ENCODE data around the gene EYS. TPM values are rescaled to one million over a fixed set of nuclear protein-coding genes. Genes with fewer than 3 reads are reported as not detected.

The EYS gene
- total and polyA plus RNA-seq, 2 of the 8 experiments (the other 6 are each of a cell fraction or from before 2014, with no cell fraction given) = 0.05 to 0.13 TPM

- no peak overlapping the region for H4K91ac ChIP-seq (replicated peaks; ENCODE audit: insufficient read length, low read length)
These were observed 1323.7 kb downstream of the EYS start for GRCh38 chr6:64383277-64383676.

More at GRCh38 chr6:64383277-64383676, 1323.7 kb downstream of the EYS start:
- Histone ChIP-seq H3K4me3 (ENCODE audit: extremely low read depth in 1 of 4, insufficient read depth in 2 of 4, low read depth in 3 of 4, low read length in 4 of 4) (no peak overlapping the region), H4K5ac (ENCODE audit: insufficient read length, low read depth, low read length) (no peak overlapping the region), H3K18ac (ENCODE audit: extremely low read depth, low read length) (no peak overlapping the region), H2AFZ (ENCODE audit: low read length) (no peak overlapping the region), H2BK20ac (ENCODE audit: low read length) (no peak overlapping the region), H3K79me1 (ENCODE audit: low read depth, low read length) (no peaks in the 10 kb centered on the region), H3K27ac (ENCODE audit: low read depth, low read length) (no peak overlapping the region), H2AK5ac (ENCODE audit: low read depth, low read length) (no peak overlapping the region), H3K56ac (replicated peaks; ENCODE audit: insufficient read length, low read depth, low read length) (no peak overlapping the region), H3K36me3 (ENCODE audit: control insufficient read depth in 2 of 4, insufficient read depth in 4 of 4, low read length in 3 of 4) (no peaks in the 10 kb centered on the region), H3K23me2 (ENCODE audit: low read depth, low read length) (no peaks in the 10 kb centered on the region), H2BK15ac (ENCODE audit: low read length) (no peak overlapping the region), H3K9ac (replicated peaks in 1 of 4; ENCODE audit: extremely low read depth in 1 of 4, low read depth in 3 of 4, low read length in 3 of 4) (no peak overlapping the region), H3K4me1 (replicated peaks in 1 of 4; ENCODE audit: control insufficient read depth in 3 of 4, insufficient read depth in 4 of 4, low read length in 3 of 4) (no peaks in the 10 kb centered on the region), H2BK12ac (ENCODE audit: low read depth, low read length) (no peak overlapping the region), H2BK120ac (replicated peaks; ENCODE audit: low read depth, low read length) (no peak overlapping the region), H3K27me3 (replicated peaks in 1 of 4; ENCODE audit: control insufficient read depth in 3 of 4, extremely low read depth in 1 of 4, insufficient read depth in 3 of 4, low read length in 3 of 4) (no peaks in the 10 kb centered on the region), H4K8ac (ENCODE audit: extremely low read depth, insufficient read depth, low read length) (no peak overlapping the region), H3K4ac (replicated peaks; ENCODE audit: insufficient read length, low read depth, low read length) (no peak overlapping the region), H3K79me2 (ENCODE audit: control insufficient read depth in 1 of 2, insufficient read depth in 2 of 2, low read length in 2 of 2) (no peaks in the 10 kb centered on the region), H2BK5ac (ENCODE audit: low read depth, low read length) (no peak overlapping the region), H3K23ac (ENCODE audit: insufficient read length) (no peak overlapping the region), H3K14ac (ENCODE audit: insufficient read length) (no peak overlapping the region), H3K4me2 (ENCODE audit: insufficient read depth in 1 of 2, low read depth in 2 of 2, low read length in 2 of 2) (no peak overlapping the region), H3K9me3 (ENCODE audit: insufficient read depth in 2 of 2, low read depth in 1 of 2, low read length in 1 of 2) (no peaks in the 10 kb centered on the region), H4K20me1 (replicated peaks in 1 of 2; ENCODE audit: control insufficient read depth in 1 of 2, insufficient read depth in 2 of 2, low read length in 2 of 2) (no peaks in the 10 kb centered on the region)
- POLR2A ChIA-PET (ENCODE audit: partially characterized antibody) = no interaction called here
- CTCF ChIA-PET (ENCODE audit: partially characterized antibody) = no interaction called here
- no peak for FAIRE-seq
- TF ChIP-seq RAD21 (IDR thresholded peaks at IDR 0.05 in 1 of 2, conservative IDR thresholded peaks at IDR 0.05 in 1 of 2; ENCODE audit: low read depth in 2 of 2, low read length in 2 of 2) = no peak
- TF ChIP-seq TCF12 (IDR thresholded peaks at IDR 0.05; ENCODE audit: low read depth, low read length) = no peak
- TF ChIP-seq CTBP2 (IDR thresholded peaks at IDR 0.05; ENCODE audit: borderline replicate concordance, insufficient read depth, insufficient read length, low read length) = no peak
- TF ChIP-seq SP2 (IDR thresholded peaks at IDR 0.05; ENCODE audit: low read length) = no peak
- no peak for TF ChIP-seq JUND (IDR thresholded peaks at IDR 0.05; ENCODE audit: low read length)
- no peak for TF ChIP-seq NRF1 (IDR thresholded peaks at IDR 0.05; ENCODE audit: low read depth, low read length)
- TF ChIP-seq SP1 (IDR thresholded peaks at IDR 0.05; ENCODE audit: low read depth, low read length) = no peak
- TF ChIP-seq CBX8 (IDR thresholded peaks at IDR 0.05; ENCODE audit: borderline replicate concordance, low read depth, low read length) = no peak
- no peak for TF ChIP-seq CBX5 (IDR thresholded peaks at IDR 0.05; ENCODE audit: low read depth, low read length)
- TF ChIP-seq GABPA (IDR thresholded peaks at IDR 0.05; ENCODE audit: borderline replicate concordance, insufficient read depth, low read length) = no peak
- TF ChIP-seq CEBPB (IDR thresholded peaks at IDR 0.05; ENCODE audit: low read depth, low read length) = no peak
- no peak for TF ChIP-seq CTCF (IDR thresholded peaks at IDR 0.05; ENCODE audit: control extremely low read depth in 1 of 3, insufficient read depth in 1 of 3, low read depth in 1 of 3, low read length in 3 of 3)
- DNase-seq (ENCODE audit: low read depth in 1 of 2, low spot score in 2 of 2) = no peak
- 60% methylated on average over 2 of the region's 2 CpGs; no CpG with 5 or more reads in 1 of the 2 experiments for WGBS, 2 experiments (ENCODE audit: extremely low coverage in 1 of 2, insufficient coverage in 1 of 2, insufficient read length in 1 of 2, insufficient replicate concordance in 2 of 2, low coverage in 1 of 2, low lambda C conversion rate in 2 of 2, missing lambda C conversion rate in 1 of 2)

Data from H1 (cell line).